RWPE2 (cell line): ENCODE results near the gene GSN.
A peak's percentile ranks its signal among the peaks of the same experiment; 100 is the strongest.

Source experiments
- ATAC-seq: fragments of 200-7000 bp; cut with Tn5 transposase; 3 replicates; pipeline ENCODE4 v1.9.1; 2021; ENCODE audit warnings: low read depth
- DNase-seq: peaks from one replicate; pipeline ENCODE4 v3.0.0-alpha.2; 2020; ENCODE audit warnings: low spot score
- H3K27ac ChIP-seq: fragments of 450-650 bp; 2 replicates; pipeline ENCODE4 v1.5.1; 2017; ENCODE audit warnings: mild to moderate bottlenecking; ENCODE audit not compliant: poor library complexity, severe bottlenecking
- H3K27me3 ChIP-seq: fragments of 250-450 bp; sonication (Bioruptor Pico); 2 replicates; pipeline ENCODE4 v1.5.1; 2021; ENCODE audit warnings: mild to moderate bottlenecking, moderate library complexity; ENCODE audit not compliant: insufficient read depth, poor library complexity, severe bottlenecking
- H3K36me3 ChIP-seq: fragments of 250-450 bp; sonication (Bioruptor Pico); 2 replicates; pipeline ENCODE4 v1.5.1; 2020; ENCODE audit warnings: low read depth, mild to moderate bottlenecking, moderate library complexity
- H3K4me1 ChIP-seq: fragments of 250-450 bp; sonication (Bioruptor Pico); 2 replicates; pipeline ENCODE4 v1.5.1; 2021; ENCODE audit warnings: mild to moderate bottlenecking, moderate library complexity; ENCODE audit not compliant: insufficient read depth, poor library complexity, severe bottlenecking
- H3K4me3 ChIP-seq: fragments of 250-450 bp; sonication (Bioruptor Pico); 2 replicates; pipeline ENCODE4 v1.5.1; 2021; ENCODE audit warnings: mild to moderate bottlenecking, moderate library complexity; ENCODE audit not compliant: severe bottlenecking
- H3K9me3 ChIP-seq: fragments of 250-450 bp; sonication (Bioruptor Pico); 2 replicates; pipeline ENCODE4 v1.5.1; 2021; ENCODE audit warnings: mild to moderate bottlenecking, moderate library complexity; ENCODE audit not compliant: severe bottlenecking
- TF ChIP-seq, protein P1 (sequence below): fragments of 450-650 bp; IDR thresholded peaks from one replicate; pipeline ENCODE4 v1.5.1; 2017; ENCODE audit warnings: mild to moderate bottlenecking, moderate library complexity; ENCODE audit not compliant: poor library complexity, severe bottlenecking

GSN gene

GRCh38 chr9:121373011-121373729 lies 105.2 kb downstream of the GSN start:
- Histone ChIP-seq H3K4me3 (no peak overlapping the region), H3K36me3 (peaks cover 4% of the 10 kb centered on the region; the same call in 1 of the 2 replicates), H3K4me1 (peaks cover 56% of the 10 kb centered on the region), H3K27ac (peak overlapping the region; percentile 95), H3K9me3 (no peaks in the 10 kb centered on the region), H3K27me3 (no peaks in the 10 kb centered on the region)
- DNase-seq (no peak), ATAC-seq (peak; percentile 75)
- TF ChIP-seq, protein P1, sequence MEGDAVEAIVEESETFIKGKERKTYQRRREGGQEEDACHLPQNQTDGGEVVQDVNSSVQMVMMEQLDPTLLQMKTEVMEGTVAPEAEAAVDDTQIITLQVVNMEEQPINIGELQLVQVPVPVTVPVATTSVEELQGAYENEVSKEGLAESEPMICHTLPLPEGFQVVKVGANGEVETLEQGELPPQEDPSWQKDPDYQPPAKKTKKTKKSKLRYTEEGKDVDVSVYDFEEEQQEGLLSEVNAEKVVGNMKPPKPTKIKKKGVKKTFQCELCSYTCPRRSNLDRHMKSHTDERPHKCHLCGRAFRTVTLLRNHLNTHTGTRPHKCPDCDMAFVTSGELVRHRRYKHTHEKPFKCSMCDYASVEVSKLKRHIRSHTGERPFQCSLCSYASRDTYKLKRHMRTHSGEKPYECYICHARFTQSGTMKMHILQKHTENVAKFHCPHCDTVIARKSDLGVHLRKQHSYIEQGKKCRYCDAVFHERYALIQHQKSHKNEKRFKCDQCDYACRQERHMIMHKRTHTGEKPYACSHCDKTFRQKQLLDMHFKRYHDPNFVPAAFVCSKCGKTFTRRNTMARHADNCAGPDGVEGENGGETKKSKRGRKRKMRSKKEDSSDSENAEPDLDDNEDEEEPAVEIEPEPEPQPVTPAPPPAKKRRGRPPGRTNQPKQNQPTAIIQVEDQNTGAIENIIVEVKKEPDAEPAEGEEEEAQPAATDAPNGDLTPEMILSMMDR: no peak

GRCh38 chr9:121376214-121376830 lies 108.4 kb downstream of the GSN start:
- TF ChIP-seq, protein P1: peak; percentile 73
- no peaks in the 10 kb centered on the region for H3K27me3 ChIP-seq
- no peak for DNase-seq
- no peak for ATAC-seq
- H3K27ac ChIP-seq: peak overlapping the region; percentile 95
- peaks cover 48% of the 10 kb centered on the region for H3K4me1 ChIP-seq
- no peaks in the 10 kb centered on the region for H3K36me3 ChIP-seq
- H3K9me3 ChIP-seq: no peaks in the 10 kb centered on the region
- H3K4me3 ChIP-seq: no peak overlapping the region

DNA sequence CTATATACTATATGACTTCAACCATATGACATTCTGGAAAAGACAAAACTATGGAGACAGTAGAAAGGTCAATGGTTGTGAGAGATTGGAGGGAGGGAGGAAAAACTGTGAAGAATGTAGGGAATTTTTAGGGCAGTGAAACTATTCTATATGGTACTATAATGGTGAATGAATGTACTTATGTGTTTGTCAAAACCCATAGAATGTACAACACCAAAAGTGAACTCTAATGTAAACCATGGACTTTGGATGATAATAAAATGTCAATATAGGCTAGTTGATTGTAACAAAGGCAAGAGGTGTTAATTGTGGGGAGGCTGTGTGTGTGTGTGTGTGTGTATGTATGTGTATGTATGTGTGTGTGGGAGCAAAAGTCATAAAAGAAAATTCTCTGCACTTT lies 112.9 kb downstream of the GSN start:
- no peaks in the 10 kb centered on the region for H3K9me3 ChIP-seq
- peaks cover 6% of the 10 kb centered on the region for H3K4me1 ChIP-seq
- H3K27ac ChIP-seq: no peak overlapping the region
- ATAC-seq (no peak), DNase-seq (no peak)
- no peaks in the 10 kb centered on the region for H3K36me3 ChIP-seq
- H3K27me3 ChIP-seq: no peaks in the 10 kb centered on the region
- no peak overlapping the region for H3K4me3 ChIP-seq
- TF ChIP-seq, protein P1: no peak
